ENCODE results near the gene OTUD4. TPM values are rescaled to one million over a fixed set of nuclear protein-coding genes. Genes with fewer than 3 reads are reported as not detected.
"Not testable (repeated sequence)": the region's sequence is repeated elsewhere in the genome, so short reads cannot be mapped to it uniquely, and the experiment has no call there.

Gene OTUD4, protein sequence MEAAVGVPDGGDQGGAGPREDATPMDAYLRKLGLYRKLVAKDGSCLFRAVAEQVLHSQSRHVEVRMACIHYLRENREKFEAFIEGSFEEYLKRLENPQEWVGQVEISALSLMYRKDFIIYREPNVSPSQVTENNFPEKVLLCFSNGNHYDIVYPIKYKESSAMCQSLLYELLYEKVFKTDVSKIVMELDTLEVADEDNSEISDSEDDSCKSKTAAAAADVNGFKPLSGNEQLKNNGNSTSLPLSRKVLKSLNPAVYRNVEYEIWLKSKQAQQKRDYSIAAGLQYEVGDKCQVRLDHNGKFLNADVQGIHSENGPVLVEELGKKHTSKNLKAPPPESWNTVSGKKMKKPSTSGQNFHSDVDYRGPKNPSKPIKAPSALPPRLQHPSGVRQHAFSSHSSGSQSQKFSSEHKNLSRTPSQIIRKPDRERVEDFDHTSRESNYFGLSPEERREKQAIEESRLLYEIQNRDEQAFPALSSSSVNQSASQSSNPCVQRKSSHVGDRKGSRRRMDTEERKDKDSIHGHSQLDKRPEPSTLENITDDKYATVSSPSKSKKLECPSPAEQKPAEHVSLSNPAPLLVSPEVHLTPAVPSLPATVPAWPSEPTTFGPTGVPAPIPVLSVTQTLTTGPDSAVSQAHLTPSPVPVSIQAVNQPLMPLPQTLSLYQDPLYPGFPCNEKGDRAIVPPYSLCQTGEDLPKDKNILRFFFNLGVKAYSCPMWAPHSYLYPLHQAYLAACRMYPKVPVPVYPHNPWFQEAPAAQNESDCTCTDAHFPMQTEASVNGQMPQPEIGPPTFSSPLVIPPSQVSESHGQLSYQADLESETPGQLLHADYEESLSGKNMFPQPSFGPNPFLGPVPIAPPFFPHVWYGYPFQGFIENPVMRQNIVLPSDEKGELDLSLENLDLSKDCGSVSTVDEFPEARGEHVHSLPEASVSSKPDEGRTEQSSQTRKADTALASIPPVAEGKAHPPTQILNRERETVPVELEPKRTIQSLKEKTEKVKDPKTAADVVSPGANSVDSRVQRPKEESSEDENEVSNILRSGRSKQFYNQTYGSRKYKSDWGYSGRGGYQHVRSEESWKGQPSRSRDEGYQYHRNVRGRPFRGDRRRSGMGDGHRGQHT
- 33.7 TPM for polyA plus RNA-seq (2013, experiment 1 of 2)
- polyA plus RNA-seq (2013, experiment 2 of 2): 33.9 TPM

DNA sequence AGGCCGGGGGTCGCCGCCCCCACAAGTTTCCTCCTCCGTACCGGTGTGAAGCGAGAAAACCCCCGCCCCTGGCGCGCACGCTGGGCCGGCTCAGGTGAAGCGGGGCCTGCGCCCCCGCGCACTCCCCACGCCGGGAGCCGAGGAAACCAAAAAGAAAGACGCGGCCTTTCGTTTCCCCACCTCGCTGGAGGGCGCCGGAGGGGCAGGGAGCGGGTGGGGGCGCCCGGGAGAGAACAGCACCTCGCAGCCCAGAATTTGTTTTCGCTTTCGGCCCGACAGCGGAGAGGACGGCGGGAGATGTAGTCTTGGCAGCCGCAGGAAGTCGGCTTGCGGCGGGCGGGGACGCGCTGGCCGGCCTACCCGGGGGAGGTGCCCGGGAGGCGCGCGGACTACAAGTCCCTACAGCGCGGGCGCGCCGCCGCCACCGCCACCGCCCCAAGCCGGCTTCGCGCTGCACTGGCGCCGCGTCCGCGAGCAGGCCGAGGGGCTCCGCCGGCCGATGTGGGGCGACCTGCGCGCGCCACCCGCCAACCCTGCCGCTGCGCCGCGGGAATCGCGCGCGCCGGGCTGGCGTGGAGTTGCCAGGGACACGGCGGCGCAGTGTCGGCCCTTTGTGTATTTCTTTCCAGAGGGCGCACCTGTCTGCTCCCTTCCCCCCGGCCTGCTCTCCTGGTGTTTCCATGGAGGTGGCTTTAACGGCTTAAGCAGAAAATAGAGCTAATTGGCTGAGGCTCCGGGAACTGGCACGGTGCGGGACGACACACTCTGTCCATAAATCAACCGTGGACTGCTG is at the start of gene OTUD4:
OTUD4 (minus strand) TSS at position 292 of the 793 bp plus-strand sequence. CDS start 616 bp downstream, outside the sequence.
- no peak within 1 kb of the TSS for H4K8ac ChIP-seq (ENCODE audit: low read depth, low read length)
- peaks cover 8% of the 10 kb centered on the region for H3K4me1 ChIP-seq (ENCODE audit: control insufficient read depth, low read depth, low read length)
- H3K36me3 ChIP-seq (ENCODE audit: control insufficient read depth, insufficient read depth, low read length): no peaks in the 10 kb centered on the region
- no CpG with 5 or more reads among the region's 94 CpGs for WGBS (ENCODE audit: extremely low coverage, insufficient coverage, low lambda C conversion rate)
- DNase-seq: peak; percentile 98
- H3K27ac ChIP-seq (ENCODE audit: low read depth, low read length): peak within 1 kb of the TSS; percentile 93
- no peak within 1 kb of the TSS for H2BK15ac ChIP-seq (replicated peaks; ENCODE audit: low read depth)
- H2BK120ac ChIP-seq (ENCODE audit: low read depth, low read length): no peak within 1 kb of the TSS
- peaks cover 36% of the 10 kb centered on the region for H3K79me2 ChIP-seq (ENCODE audit: control insufficient read depth, insufficient read depth, low read length)
- no peaks in the 10 kb centered on the region for H3K27me3 ChIP-seq (ENCODE audit: insufficient read depth, low read length, poor library complexity)
- H4K5ac ChIP-seq (ENCODE audit: low read length): no peak within 1 kb of the TSS
- no peak within 1 kb of the TSS for H3K23ac ChIP-seq (ENCODE audit: low read length)
- peak within 1 kb of the TSS; percentile 97 for H3K4me2 ChIP-seq (ENCODE audit: low read length)
- peak within 1 kb of the TSS; percentile 84 for H3K4ac ChIP-seq (ENCODE audit: low read depth, low read length)
- H3K18ac ChIP-seq (ENCODE audit: low read length): peak within 1 kb of the TSS; percentile 96
- peaks cover 6% of the 10 kb centered on the region for H3K79me1 ChIP-seq (ENCODE audit: low read length)
- peak within 1 kb of the TSS; percentile 96 for H3K4me3 ChIP-seq (ENCODE audit: low read length)
- H2AK5ac ChIP-seq (ENCODE audit: low read length): no peak within 1 kb of the TSS
- no peak within 1 kb of the TSS for H2BK5ac ChIP-seq (ENCODE audit: low read length)
- peak within 1 kb of the TSS; percentile 96 for H3K56ac ChIP-seq (ENCODE audit: low read length)
- peak within 1 kb of the TSS; percentile 95 for H3K9ac ChIP-seq (ENCODE audit: low read length)

DNA sequence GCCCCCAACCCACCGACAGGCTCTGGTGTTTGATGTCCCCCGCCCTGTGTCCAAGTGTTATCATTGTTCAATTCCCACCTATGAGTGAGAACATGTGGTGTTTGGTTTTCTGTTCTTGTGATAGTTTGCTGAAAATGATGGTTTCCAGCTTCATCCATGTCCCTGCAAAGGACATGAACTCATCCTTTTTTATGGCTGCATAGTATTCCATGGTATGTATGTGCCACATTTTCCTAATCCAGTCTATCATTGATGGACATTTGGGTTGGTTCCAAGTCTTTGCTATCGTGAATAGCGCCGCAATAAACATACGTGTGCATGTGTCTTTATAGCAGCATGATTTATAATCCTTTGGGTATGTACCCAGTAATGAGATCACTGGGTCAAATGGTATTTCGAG is 42.8 kb upstream of the OTUD4 start:
- not testable (repeated sequence) for DNase-seq; H3K79me2 ChIP-seq (ENCODE audit: control insufficient read depth, insufficient read depth, low read length); H3K4me2 ChIP-seq (ENCODE audit: low read length); H3K18ac ChIP-seq (ENCODE audit: low read length); H3K79me1 ChIP-seq (ENCODE audit: low read length); H3K4me1 ChIP-seq (ENCODE audit: control insufficient read depth, low read depth, low read length); H2BK120ac ChIP-seq (ENCODE audit: low read depth, low read length); H2AK5ac ChIP-seq (ENCODE audit: low read length); H3K56ac ChIP-seq (ENCODE audit: low read length); H4K5ac ChIP-seq (ENCODE audit: low read length); H4K8ac ChIP-seq (ENCODE audit: low read depth, low read length); H3K27ac ChIP-seq (ENCODE audit: low read depth, low read length); H3K27me3 ChIP-seq (ENCODE audit: insufficient read depth, low read length, poor library complexity); H3K4ac ChIP-seq (ENCODE audit: low read depth, low read length); H2BK5ac ChIP-seq (ENCODE audit: low read length); H3K36me3 ChIP-seq (ENCODE audit: control insufficient read depth, insufficient read depth, low read length); H3K23ac ChIP-seq (ENCODE audit: low read length); H3K4me3 ChIP-seq (ENCODE audit: low read length); H3K9ac ChIP-seq (ENCODE audit: low read length); H2BK15ac ChIP-seq (replicated peaks; ENCODE audit: low read depth)
- no CpG with 5 or more reads among the region's 7 CpGs for WGBS (ENCODE audit: extremely low coverage, insufficient coverage, low lambda C conversion rate)

DNA sequence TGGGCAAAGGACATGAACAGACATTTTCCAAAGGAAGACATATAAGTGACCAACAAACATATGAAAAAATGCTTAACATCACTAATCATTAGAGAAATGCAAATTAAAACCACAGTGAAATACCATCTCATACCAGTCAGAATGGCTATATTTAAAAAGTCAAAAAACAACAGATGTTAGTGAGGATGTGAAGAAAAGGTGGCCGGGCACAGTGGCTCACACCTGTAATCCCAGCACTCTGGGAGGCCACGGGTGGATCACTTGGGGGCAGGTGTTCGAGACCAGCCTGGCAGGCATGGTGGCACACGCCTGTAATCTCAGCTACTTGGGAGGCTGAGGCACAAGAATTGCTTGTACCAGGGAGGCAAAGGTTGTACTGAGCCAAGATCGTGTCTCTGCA is 41.1 kb upstream of the OTUD4 start:
- not testable (repeated sequence) for H3K27ac ChIP-seq (ENCODE audit: low read depth, low read length); H2BK15ac ChIP-seq (replicated peaks; ENCODE audit: low read depth); H3K56ac ChIP-seq (ENCODE audit: low read length); H2BK120ac ChIP-seq (ENCODE audit: low read depth, low read length); DNase-seq; H3K4ac ChIP-seq (ENCODE audit: low read depth, low read length); H3K23ac ChIP-seq (ENCODE audit: low read length); H3K79me1 ChIP-seq (ENCODE audit: low read length); H2AK5ac ChIP-seq (ENCODE audit: low read length); H4K8ac ChIP-seq (ENCODE audit: low read depth, low read length); H2BK5ac ChIP-seq (ENCODE audit: low read length); H3K79me2 ChIP-seq (ENCODE audit: control insufficient read depth, insufficient read depth, low read length); H3K4me1 ChIP-seq (ENCODE audit: control insufficient read depth, low read depth, low read length); H4K5ac ChIP-seq (ENCODE audit: low read length); H3K36me3 ChIP-seq (ENCODE audit: control insufficient read depth, insufficient read depth, low read length); H3K4me2 ChIP-seq (ENCODE audit: low read length); H3K18ac ChIP-seq (ENCODE audit: low read length); H3K9ac ChIP-seq (ENCODE audit: low read length); H3K4me3 ChIP-seq (ENCODE audit: low read length); H3K27me3 ChIP-seq (ENCODE audit: insufficient read depth, low read length, poor library complexity)
- WGBS (ENCODE audit: extremely low coverage, insufficient coverage, low lambda C conversion rate): no CpG with 5 or more reads among the region's 5 CpGs

DNA sequence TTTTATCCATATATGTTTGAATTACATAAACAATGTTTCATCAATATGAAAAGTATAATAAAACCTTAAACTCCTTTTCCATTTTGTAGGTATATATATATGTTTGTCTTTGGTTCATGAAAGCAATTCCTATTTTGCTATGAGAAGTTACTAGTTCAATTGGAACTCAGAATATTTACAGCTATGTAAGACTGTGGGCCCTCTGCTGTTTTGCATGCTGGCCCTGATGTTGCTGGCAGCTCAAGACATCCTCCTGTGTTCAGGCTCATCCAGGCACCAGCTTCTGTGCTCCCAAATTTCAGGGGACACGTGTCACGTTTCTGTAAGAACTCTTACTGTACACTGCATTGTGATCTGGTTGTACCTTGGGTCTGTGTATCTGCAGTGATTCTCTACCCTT is 38.7 kb upstream of the OTUD4 start:
- H4K5ac ChIP-seq (ENCODE audit: low read length): no peak overlapping the region
- no peaks in the 10 kb centered on the region for H3K4me1 ChIP-seq (ENCODE audit: control insufficient read depth, low read depth, low read length)
- no peak overlapping the region for H2BK15ac ChIP-seq (replicated peaks; ENCODE audit: low read depth)
- no peak for DNase-seq
- no peak overlapping the region for H3K4me2 ChIP-seq (ENCODE audit: low read length)
- no peaks in the 10 kb centered on the region for H3K27me3 ChIP-seq (ENCODE audit: insufficient read depth, low read length, poor library complexity)
- H3K9ac ChIP-seq (ENCODE audit: low read length): no peak overlapping the region
- H3K56ac ChIP-seq (ENCODE audit: low read length): no peak overlapping the region
- H3K79me1 ChIP-seq (ENCODE audit: low read length): no peaks in the 10 kb centered on the region
- H3K36me3 ChIP-seq (ENCODE audit: control insufficient read depth, insufficient read depth, low read length): no peaks in the 10 kb centered on the region
- no CpG with 5 or more reads among the region's 2 CpGs for WGBS (ENCODE audit: extremely low coverage, insufficient coverage, low lambda C conversion rate)
- no peak overlapping the region for H2BK120ac ChIP-seq (ENCODE audit: low read depth, low read length)
- H2BK5ac ChIP-seq (ENCODE audit: low read length): no peak overlapping the region
- no peak overlapping the region for H3K4ac ChIP-seq (ENCODE audit: low read depth, low read length)
- no peak overlapping the region for H2AK5ac ChIP-seq (ENCODE audit: low read length)
- no peak overlapping the region for H4K8ac ChIP-seq (ENCODE audit: low read depth, low read length)
- no peak overlapping the region for H3K18ac ChIP-seq (ENCODE audit: low read length)
- no peak overlapping the region for H3K27ac ChIP-seq (ENCODE audit: low read depth, low read length)
- H3K4me3 ChIP-seq (ENCODE audit: low read length): no peak overlapping the region
- no peaks in the 10 kb centered on the region for H3K79me2 ChIP-seq (ENCODE audit: control insufficient read depth, insufficient read depth, low read length)
- no peak overlapping the region for H3K23ac ChIP-seq (ENCODE audit: low read length)

DNA sequence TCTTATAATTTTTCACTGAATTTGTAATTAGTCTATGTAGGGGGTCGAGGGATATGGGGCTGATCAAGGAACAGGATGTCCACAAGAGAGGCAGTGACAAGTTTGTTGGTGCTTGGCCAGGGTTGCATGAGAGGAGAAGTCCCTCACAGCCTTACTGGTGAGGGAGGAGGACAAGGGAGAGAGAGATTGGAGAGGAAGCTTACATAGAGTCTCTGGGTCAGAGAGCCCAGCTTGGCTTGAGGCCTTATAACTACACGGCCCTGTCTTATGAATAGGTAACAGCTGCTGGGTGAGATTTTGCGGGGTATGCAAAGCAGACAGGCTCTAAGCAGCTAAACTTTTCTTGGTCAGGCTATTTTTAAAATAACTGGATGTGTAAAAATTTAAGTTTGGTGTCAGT is 37.9 kb upstream of the OTUD4 start:
- no peak overlapping the region for H2BK5ac ChIP-seq (ENCODE audit: low read length)
- WGBS (ENCODE audit: extremely low coverage, insufficient coverage, low lambda C conversion rate): no CpG with 5 or more reads among the region's 3 CpGs
- no peaks in the 10 kb centered on the region for H3K79me1 ChIP-seq (ENCODE audit: low read length)
- H2BK15ac ChIP-seq (replicated peaks; ENCODE audit: low read depth): no peak overlapping the region
- peak overlapping the region; percentile 28 for H3K56ac ChIP-seq (ENCODE audit: low read length)
- no peak overlapping the region for H3K23ac ChIP-seq (ENCODE audit: low read length)
- no peak overlapping the region for H3K9ac ChIP-seq (ENCODE audit: low read length)
- no peaks in the 10 kb centered on the region for H3K79me2 ChIP-seq (ENCODE audit: control insufficient read depth, insufficient read depth, low read length)
- H3K4me1 ChIP-seq (ENCODE audit: control insufficient read depth, low read depth, low read length): no peaks in the 10 kb centered on the region
- H4K5ac ChIP-seq (ENCODE audit: low read length): no peak overlapping the region
- H3K27ac ChIP-seq (ENCODE audit: low read depth, low read length): no peak overlapping the region
- no peaks in the 10 kb centered on the region for H3K27me3 ChIP-seq (ENCODE audit: insufficient read depth, low read length, poor library complexity)
- H3K4me3 ChIP-seq (ENCODE audit: low read length): no peak overlapping the region
- no peak overlapping the region for H3K4me2 ChIP-seq (ENCODE audit: low read length)
- H3K36me3 ChIP-seq (ENCODE audit: control insufficient read depth, insufficient read depth, low read length): no peaks in the 10 kb centered on the region
- no peak overlapping the region for H4K8ac ChIP-seq (ENCODE audit: low read depth, low read length)
- no peak overlapping the region for H3K18ac ChIP-seq (ENCODE audit: low read length)
- no peak overlapping the region for H2BK120ac ChIP-seq (ENCODE audit: low read depth, low read length)
- H3K4ac ChIP-seq (ENCODE audit: low read depth, low read length): no peak overlapping the region
- no peak for DNase-seq
- no peak overlapping the region for H2AK5ac ChIP-seq (ENCODE audit: low read length)
